GM19240 (cell line): ENCODE data around the gene RDH13.
A peak's percentile ranks its signal among the peaks of the same experiment; 100 is the strongest.

ENCODE experiments used
- DNase-seq: peaks from one replicate; pipeline ENCODE4 v3.0.0; 2011; ENCODE audit warnings: low spot score; ENCODE audit not compliant: insufficient read length

The RDH13 gene

GRCh38 chr19:55092423-55093318, 29.7 kb upstream of the RDH13 start:
- DNase-seq, result no peak

- no peak for DNase-seq
Measured at GRCh38 chr19:55091955-55092354, 29.0 kb upstream of the RDH13 start.

GRCh38 chr19:55091126-55091910, 28.4 kb upstream of the RDH13 start:
- no peak for DNase-seq

- DNase-seq, result no peak
Measured at GRCh38 chr19:55090564-55090963, 27.6 kb upstream of the RDH13 start.

- no peak for DNase-seq
Measured at GRCh38 chr19:55089342-55089944, 26.5 kb upstream of the RDH13 start.

- DNase-seq, result peak; percentile 84
Measured at GRCh38 chr19:55088543-55089341, 25.8 kb upstream of the RDH13 start.

GRCh38 chr19:55088021-55088451, 25.1 kb upstream of the RDH13 start:
- DNase-seq, result no peak

- DNase-seq, result no peak
Measured at GRCh38 chr19:55087542-55087901, 24.6 kb upstream of the RDH13 start.

- peak; percentile 8 for DNase-seq
Measured at GRCh38 chr19:55086730-55087541, 24.0 kb upstream of the RDH13 start.

- DNase-seq, result peak; percentile 4
Measured at GRCh38 chr19:55085923-55086715, 23.2 kb upstream of the RDH13 start.

- peak; percentile 0 for DNase-seq
Measured at GRCh38 chr19:55084416-55084815, 21.5 kb upstream of the RDH13 start.

GRCh38 chr19:55083004-55083850, 20.3 kb upstream of the RDH13 start:
- DNase-seq, result peak; percentile 0

GRCh38 chr19:55082020-55082851, 19.3 kb upstream of the RDH13 start:
- peak; percentile 0 for DNase-seq

- no peak for DNase-seq
Measured at GRCh38 chr19:55081770-55082019, 18.7 kb upstream of the RDH13 start.

- DNase-seq, result peak; percentile 79
Measured at GRCh38 chr19:55080968-55081769, 18.2 kb upstream of the RDH13 start.

GRCh38 chr19:55080121-55080967, 17.4 kb upstream of the RDH13 start:
- no peak for DNase-seq
